Urinary bladder (tissue), 4 donors: ENCODE measurements around the gene RCAN3. TPM values are rescaled to one million over a fixed set of nuclear protein-coding genes. Genes with fewer than 3 reads are reported as not detected.
"Not testable (repeated sequence)": the region's sequence is repeated elsewhere in the genome, so short reads cannot be mapped to it uniquely, and the experiment has no call there.

Experiments
- DNase-seq: peaks from one replicate; pipeline ENCODE4 v3.0.0-alpha.2; 2015; ENCODE audit errors: extremely low spot score
- H3K27ac ChIP-seq: one replicate; pipeline ENCODE4 v1.5.1; 2013; ENCODE audit warnings: low read depth, mild to moderate bottlenecking, moderate library complexity
- H3K36me3 ChIP-seq: one replicate; pipeline ENCODE4 v1.6.1; 2013; ENCODE audit warnings: mild to moderate bottlenecking, moderate library complexity; ENCODE audit not compliant: insufficient read depth
- H3K4me1 ChIP-seq: one replicate; pipeline ENCODE4 v1.6.1; 2013; ENCODE audit warnings: mild to moderate bottlenecking, moderate library complexity; ENCODE audit not compliant: insufficient read depth
- H3K4me3 ChIP-seq: one replicate; pipeline ENCODE4 v1.5.1; 2013; ENCODE audit warnings: low read depth, low read length
- WGBS: extraction: QIAGEN DNeasy Blood & Tissue Kit; methylation state at CpG from one replicate; pipeline ENCODE4 v1.1.7; 2013; 5-methylcytosine and 5-hydroxymethylcytosine counted together
- polyA plus RNA-seq: library from polyadenylated mRNA; stranded (reverse); fragments of 200-250 nt; gene quantifications from one replicate; pipeline ENCODE4 v1.2.3, GENCODE V29; 2013
- total RNA-seq: library from RNA; depleted of rRNA; stranded (reverse); fragments of >200 nt; gene quantifications from one replicate; pipeline ENCODE4 v1.2.3, GENCODE V29; 2014
- donor health status: healthy with polysubstance abuse.
- donor health status: healthy.

Gene RCAN3
- total RNA-seq (8.6 TPM), polyA plus RNA-seq (2.6 TPM)

DNA sequence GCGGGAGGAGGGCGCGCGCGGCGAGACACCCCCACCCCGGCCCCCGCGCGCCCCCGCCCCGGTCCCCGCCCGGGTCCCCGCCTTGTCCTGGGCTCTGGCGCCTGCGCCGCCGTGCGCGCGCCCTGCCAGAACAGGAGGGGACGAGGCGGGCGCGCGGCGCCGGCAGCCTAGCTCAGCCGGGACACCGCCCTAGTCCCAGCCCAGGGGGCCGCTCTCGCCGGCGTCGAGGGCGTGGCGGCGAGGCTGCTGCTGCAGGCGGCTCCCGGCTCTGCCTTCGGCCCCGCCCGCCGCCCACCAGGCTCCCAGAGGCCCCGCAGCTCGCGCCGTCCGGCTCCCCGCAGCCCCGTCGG, at the start of gene RCAN3:
Gene RCAN3, plus strand, starts transcription at position 128 of the 350 bp plus-strand sequence. CDS start 11,537 bp downstream, outside the sequence.
- no peaks in the 10 kb centered on the region for H3K36me3 ChIP-seq
- under 1% methylated on average over 53 of the region's 53 CpGs for WGBS
- peaks cover 2% of the 10 kb centered on the region for H3K4me1 ChIP-seq
- H3K27ac ChIP-seq: peak within 1 kb of the TSS; percentile 92
- H3K4me3 ChIP-seq: peak within 1 kb of the TSS; percentile 82
- DNase-seq: peak; percentile 14

DNA sequence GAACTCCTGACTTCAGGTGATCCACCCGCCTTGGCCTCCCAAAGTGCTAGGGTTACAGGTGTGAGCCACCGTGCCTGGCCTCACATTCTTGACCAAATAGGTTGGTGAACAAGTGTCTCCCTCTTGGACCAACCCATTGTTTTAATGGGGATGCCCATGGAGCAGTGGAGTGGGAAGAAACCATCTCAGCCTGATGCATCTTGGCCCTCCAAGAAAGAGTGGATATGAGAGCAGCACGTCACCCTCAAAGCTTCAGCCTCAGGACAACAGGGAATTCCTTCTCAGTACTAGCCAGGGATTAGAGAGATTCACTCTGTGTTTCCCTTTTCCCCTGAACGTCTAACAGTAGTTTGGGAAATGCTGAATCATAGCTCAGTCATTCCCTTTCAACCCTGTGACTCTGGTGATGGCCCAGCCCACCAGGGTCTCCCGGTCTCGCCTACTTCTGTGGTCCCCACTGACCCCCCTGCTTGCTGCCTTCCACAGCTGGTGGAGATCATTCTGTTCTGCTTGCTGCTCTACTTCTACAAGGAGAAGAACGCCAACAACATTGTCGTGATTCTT, 49.6 kb upstream of the RCAN3 start:
- Histone ChIP-seq H3K4me3 (no peak overlapping the region), H3K27ac (no peak overlapping the region), H3K4me1 (no peaks in the 10 kb centered on the region), H3K36me3 (no peaks in the 10 kb centered on the region)
- DNase-seq: no peak
- WGBS: 74% methylated on average over 8 of the region's 8 CpGs

DNA sequence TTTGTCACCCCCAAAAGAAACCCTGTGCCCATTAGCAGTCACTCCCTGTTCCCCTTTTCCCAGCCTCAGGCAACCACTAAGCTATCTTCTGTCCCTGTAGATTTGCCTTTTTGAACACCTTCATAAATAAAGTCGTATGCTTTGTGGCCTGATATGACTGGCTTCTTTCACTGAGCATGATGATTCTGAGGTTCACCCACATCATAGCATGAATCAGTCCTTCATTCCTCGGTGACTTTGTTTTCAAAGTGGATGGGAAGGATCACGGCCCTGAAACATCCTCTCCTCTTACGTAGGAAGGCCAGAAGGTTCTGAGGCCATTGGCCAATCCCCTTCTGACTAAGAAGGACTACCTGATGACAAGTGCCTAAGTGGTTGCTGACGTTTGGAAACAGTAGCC, 48.0 kb upstream of the RCAN3 start:
- Histone ChIP-seq H3K36me3 (no peaks in the 10 kb centered on the region), H3K4me3 (no peak overlapping the region), H3K27ac (no peak overlapping the region), H3K4me1 (no peaks in the 10 kb centered on the region)
- DNase-seq: no peak
- WGBS: 80% methylated on average over 5 of the region's 5 CpGs

DNA sequence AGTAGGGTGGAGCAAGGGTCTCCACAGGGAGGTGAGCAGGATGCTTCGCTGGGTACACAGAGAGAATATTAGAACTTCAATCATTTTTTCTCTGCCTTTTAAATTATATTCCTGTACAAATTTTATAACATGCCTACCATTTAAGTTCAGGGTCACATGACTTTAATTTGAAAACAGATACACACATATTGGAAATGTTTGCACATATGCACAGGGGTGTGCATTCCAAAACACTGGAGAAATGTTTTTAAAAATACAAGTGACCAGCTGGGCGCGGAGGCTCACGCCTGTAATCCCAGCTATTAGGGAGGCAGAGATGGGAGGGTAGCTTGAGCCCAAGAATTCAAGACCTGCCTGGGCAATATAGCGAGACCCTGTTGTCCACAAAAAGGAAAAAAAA, 47.4 kb upstream of the RCAN3 start:
- Histone ChIP-seq H3K36me3 (no peaks in the 10 kb centered on the region), H3K4me1 (no peaks in the 10 kb centered on the region), H3K27ac (no peak overlapping the region), H3K4me3 (no peak overlapping the region)
- DNase-seq: no peak
- 96% methylated on average over 5 of the region's 5 CpGs for WGBS

DNA sequence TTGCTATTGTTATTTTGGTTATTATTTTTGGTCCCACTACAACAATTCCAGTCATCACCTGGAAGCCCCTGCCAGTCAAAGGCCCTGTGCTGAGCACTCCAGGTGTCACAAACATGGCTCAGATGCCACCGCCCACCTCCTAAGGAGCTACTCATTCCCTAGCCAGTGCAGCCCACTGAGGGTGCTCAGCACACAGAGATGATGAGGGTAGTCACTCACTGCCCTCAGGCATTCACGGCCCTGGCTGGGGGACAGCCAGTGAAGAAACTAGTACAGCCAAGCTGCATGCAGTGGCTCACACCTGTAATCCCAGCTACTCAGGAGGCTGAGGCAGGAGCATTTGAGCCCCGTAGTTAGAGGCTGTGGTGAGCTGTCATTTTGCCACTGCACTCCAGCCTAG, 44.8 kb upstream of the RCAN3 start:
- 88% methylated on average over 3 of the region's 3 CpGs for WGBS
- no peaks in the 10 kb centered on the region for H3K36me3 ChIP-seq
- H3K27ac ChIP-seq: no peak overlapping the region
- H3K4me1 ChIP-seq: no peaks in the 10 kb centered on the region
- DNase-seq: no peak
- no peak overlapping the region for H3K4me3 ChIP-seq

DNA sequence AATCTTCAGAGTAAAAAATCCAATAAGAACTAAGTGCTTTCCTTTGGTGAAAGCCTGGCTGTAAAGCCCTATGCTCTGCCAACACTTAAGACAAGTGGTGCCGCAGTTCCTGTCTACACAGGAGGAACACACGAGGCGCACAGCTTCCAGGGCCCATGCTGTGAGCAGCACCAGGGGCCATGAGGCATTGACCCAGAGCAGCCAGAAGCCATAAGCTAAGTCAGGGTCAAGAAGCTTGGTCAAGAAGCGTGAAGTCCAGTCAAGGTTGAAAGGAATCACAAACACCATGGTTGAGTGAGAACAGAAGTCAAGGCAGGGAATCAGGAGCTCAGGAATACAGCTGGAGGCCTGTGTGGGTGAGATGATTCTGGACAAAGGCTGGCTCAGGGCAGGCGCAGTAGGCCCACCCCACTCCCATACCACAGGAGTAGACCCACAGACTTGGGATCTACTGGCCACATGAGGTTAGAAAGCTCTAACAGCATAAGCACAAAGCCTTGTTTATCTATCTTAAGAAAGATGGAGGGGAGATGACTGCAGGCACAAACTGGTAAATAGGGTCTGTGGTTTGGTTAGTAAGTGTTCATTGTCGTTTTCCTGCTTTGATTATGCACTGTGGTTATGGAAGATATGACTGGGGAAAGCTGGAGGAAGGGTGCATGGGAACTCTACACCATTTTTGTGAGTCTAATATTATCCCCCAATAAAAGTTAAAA, 42.9 kb upstream of the RCAN3 start:
- Histone ChIP-seq H3K4me3 (no peak overlapping the region), H3K27ac (no peak overlapping the region), H3K4me1 (no peaks in the 10 kb centered on the region), H3K36me3 (no peaks in the 10 kb centered on the region)
- no peak for DNase-seq
- WGBS: 82% methylated on average over 6 of the region's 6 CpGs

DNA sequence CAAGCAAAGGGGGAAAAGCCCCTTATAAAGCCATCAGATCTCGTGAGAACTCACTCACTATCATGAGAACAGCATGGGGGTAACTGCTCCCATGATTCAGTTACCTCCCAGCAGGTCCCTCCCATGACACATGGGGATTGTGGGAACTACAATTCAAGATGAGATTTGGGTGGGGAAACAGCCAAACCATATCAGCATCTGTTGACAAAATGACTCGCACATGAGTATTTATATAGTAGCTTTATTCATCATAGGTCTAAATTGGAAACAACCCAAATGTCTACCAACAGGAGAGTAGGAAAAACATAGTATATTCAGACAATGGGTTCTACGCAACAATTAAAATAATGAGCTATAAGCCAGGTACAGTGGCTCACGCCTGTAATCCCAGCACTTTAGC, 40.5 kb upstream of the RCAN3 start:
- not testable (repeated sequence) for H3K36me3 ChIP-seq, H3K4me3 ChIP-seq, H3K27ac ChIP-seq, DNase-seq, H3K4me1 ChIP-seq
- WGBS: 85% methylated on average over 4 of the region's 4 CpGs

DNA sequence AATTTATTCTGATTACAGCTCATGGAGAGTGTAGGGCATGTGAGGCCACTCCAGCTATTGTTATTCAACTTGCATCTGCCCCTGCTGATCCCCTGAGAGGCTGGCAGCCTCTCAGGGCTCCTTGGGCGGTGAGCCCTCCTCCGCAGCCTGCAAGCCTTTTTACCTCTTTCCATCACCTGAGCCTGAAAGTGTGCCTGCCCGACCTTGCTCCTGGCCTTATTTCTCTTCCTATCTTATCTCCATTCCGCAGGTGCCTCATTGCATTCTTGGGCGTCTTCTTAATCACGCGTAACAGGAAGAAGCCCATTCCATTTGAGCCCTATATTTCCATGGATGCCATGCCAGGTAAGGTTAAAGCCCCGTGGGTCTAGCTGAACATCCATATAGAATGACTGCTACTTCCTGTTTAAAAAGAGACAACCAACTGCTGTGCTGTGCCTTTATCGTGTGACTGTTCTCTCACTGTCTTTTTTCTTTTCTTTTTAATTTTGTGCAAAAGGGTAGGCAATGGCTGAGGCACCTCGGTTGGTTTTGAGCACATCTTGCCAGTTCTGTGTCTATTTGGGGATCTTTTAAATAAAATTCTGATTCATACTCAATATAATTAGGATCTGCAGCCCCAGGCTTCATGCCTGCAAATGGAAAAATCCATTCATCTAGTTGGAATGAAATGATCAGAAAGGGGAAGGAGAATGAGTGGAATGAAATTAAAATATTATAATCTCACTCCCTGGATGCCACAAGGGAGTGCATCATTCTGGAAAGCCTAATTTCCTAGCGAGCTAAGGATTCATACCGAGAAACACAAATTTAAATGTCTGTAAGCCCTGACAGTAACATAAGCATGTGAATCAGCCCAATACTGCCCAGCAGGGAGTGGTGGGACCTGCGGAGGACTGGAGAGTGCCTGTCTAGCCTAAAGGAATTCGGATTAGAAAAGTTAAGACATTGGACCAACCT, 38.6 kb upstream of the RCAN3 start:
- Histone ChIP-seq H3K4me3 (no peak overlapping the region), H3K4me1 (no peaks in the 10 kb centered on the region), H3K27ac (no peak overlapping the region), H3K36me3 (no peaks in the 10 kb centered on the region)
- DNase-seq: no peak
- 56% methylated on average over 14 of the region's 14 CpGs for WGBS

DNA sequence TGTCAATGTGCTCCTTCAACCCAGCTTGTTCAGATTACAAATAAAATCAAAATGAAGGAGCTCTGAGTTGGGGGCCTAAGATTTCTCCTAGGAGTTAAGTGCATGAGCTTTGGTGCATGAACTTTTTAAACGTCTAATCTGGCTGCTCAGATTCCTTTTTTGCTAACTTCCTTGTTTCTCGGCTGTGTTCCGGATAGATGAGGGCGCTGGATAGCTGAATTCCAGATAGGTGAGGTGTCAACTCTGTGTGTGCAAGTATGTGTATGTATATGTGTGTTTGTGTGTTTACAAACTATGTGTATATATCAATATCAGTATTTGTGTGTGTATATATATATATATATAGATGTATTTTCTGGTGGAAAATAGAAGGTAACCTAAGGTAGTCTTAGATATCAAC, 37.5 kb upstream of the RCAN3 start:
- H3K4me3 ChIP-seq: no peak overlapping the region
- H3K27ac ChIP-seq: no peak overlapping the region
- H3K4me1 ChIP-seq: no peaks in the 10 kb centered on the region
- H3K36me3 ChIP-seq: no peaks in the 10 kb centered on the region
- DNase-seq: no peak
- WGBS: 71% methylated on average over 4 of the region's 4 CpGs

DNA sequence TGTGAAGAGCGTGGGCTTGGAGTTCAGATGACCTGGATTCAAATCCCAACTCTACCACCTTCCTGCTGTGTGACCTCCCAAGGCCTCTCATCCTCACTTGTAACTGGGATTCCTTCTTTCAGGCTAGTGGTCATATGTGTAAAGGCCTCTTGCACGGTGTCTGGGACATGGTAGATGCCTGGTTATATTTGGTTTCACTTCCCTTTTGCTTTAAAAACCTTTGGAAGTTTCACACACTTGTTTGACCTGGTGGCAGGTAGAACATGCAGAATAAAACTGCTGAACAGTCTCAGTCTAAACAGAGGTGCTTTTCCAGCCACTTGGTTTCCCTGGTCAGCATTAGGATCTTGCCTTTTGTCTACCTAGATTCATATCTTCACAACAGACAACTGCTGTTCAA, 37.0 kb upstream of the RCAN3 start:
- H3K27ac ChIP-seq: no peak overlapping the region
- H3K4me3 ChIP-seq: no peak overlapping the region
- no peak for DNase-seq
- H3K4me1 ChIP-seq: no peaks in the 10 kb centered on the region
- 97% methylated on average over 2 of the region's 2 CpGs for WGBS
- H3K36me3 ChIP-seq: no peaks in the 10 kb centered on the region

DNA sequence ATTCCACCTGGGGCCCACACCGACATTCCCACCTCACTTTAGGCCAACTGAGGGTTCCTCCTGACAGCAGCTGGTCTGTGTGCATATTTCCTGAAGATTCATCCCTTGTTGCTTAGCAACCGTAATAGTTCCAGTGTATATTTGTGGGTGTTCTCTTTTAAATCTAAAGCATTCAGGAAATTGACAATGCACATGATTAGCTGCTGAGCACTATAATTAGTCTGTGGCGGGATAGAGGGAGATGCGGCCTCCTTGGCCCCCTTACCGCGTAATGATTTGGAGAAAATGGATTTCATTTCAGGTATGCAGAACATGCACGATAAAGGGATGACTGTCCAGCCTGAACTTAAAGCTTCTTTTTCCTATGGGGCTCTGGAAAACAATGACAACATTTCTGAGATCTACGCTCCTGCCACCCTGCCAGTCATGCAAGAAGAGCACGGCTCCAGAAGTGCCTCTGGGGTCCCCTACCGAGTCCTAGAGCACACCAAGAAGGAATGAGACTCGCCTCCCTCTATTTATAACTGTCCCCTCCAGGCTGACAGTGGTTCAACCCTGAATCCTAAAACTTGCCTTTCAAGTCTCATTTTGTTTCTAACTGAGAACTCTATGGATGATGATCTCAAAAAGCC, 33.8 kb upstream of the RCAN3 start:
- Histone ChIP-seq H3K4me3 (no peak overlapping the region), H3K4me1 (no peaks in the 10 kb centered on the region), H3K27ac (no peak overlapping the region), H3K36me3 (no peaks in the 10 kb centered on the region)
- DNase-seq: no peak
- WGBS: 85% methylated on average over 11 of the region's 11 CpGs

DNA sequence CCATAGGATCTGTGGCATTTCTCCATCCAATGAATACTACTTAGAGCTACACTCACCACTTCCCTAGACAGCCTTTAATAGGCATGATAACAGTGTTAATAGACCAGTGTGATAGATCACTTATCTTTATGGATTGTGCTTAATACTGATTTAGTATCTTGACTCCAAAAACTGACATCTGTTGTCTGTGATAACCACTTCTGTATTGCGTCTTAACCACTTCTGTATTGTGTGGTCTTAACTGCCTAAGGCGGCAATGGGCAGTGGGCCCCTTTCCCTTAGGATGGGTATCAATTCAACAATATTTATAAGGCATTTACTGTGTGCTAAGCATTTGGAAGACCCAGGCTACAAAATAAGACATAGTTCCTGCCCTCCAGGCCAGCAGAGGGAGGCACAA, 32.0 kb upstream of the RCAN3 start:
- WGBS: 66% methylated on average over 2 of the region's 2 CpGs
- Histone ChIP-seq H3K4me3 (no peak overlapping the region), H3K36me3 (no peaks in the 10 kb centered on the region), H3K27ac (no peak overlapping the region), H3K4me1 (no peaks in the 10 kb centered on the region)
- no peak for DNase-seq

DNA sequence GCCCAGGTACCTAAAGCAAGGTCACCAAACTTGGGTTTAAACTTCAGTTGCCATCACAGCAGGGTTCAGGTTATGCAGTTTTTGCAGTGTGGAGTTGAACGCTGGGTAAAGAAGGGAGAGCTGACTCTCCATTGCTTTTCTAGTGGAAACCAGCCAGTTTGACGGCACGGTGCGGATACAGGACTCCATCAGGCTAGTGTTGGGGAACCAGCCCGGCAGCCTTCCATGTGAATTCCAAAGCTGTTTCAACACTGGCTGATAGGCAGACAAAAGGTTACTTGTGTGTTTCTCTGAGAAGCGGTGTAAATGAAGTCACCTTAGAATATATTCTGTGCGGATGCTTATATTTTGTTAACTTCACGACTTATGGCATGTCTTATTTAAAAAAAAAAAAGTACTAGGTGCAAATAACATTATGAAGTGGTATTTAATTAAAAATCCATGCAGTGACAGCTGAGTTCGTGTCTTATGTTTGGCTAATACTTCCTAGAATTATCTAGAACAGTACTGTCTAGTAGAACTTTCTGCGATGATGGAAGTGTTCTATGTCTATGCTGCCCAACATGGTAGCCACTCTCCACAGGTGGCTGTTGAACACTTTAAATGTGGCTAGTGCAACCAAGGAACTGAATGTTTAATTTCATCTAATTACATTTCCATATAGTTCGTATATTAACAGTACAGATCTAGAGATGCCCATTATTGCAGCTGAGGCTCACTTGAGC, 29.9 kb upstream of the RCAN3 start:
- no peak overlapping the region for H3K27ac ChIP-seq
- DNase-seq: peak; percentile 8
- H3K4me3 ChIP-seq: no peak overlapping the region
- H3K4me1 ChIP-seq: no peaks in the 10 kb centered on the region
- WGBS: 81% methylated on average over 11 of the region's 11 CpGs
- H3K36me3 ChIP-seq: no peaks in the 10 kb centered on the region
